Esophagus (tissue), 2 donors: Measurements from ENCODE around the gene AKT1S1. TPM values are rescaled to one million over a fixed set of nuclear protein-coding genes. Genes with fewer than 3 reads are reported as not detected.
A peak's percentile ranks its signal among the peaks of the same experiment; 100 is the strongest.

Experiments
- H3K27ac ChIP-seq, 2 donors: one replicate each; pipeline ENCODE4 v1.5.1; 2013; ENCODE audit warnings: low read depth in 2 of 2, mild to moderate bottlenecking in 2 of 2, inconsistent platforms in 1 of 2, low read length in 1 of 2, moderate library complexity in 1 of 2
- H3K27me3 ChIP-seq, 2 donors: one replicate each; pipeline ENCODE4 v1.6.1; 2013; ENCODE audit warnings: low read length in 2 of 2, control low read depth in 1 of 2, mild to moderate bottlenecking in 1 of 2; ENCODE audit not compliant: insufficient read depth in 2 of 2, control insufficient read depth in 1 of 2
- H3K36me3 ChIP-seq, 2 donors: one replicate each; pipeline ENCODE4 v1.6.1; 2013; ENCODE audit warnings: low read length in 1 of 2; ENCODE audit not compliant: control insufficient read depth in 2 of 2, insufficient read depth in 2 of 2
- H3K4me1 ChIP-seq, 2 donors: one replicate each; pipeline ENCODE4 v1.6.1; 2013; ENCODE audit warnings: low read length in 1 of 2; ENCODE audit not compliant: control insufficient read depth in 2 of 2, insufficient read depth in 2 of 2
- H3K4me3 ChIP-seq, 2 donors: one replicate each; pipeline ENCODE4 v1.5.1; 2013; ENCODE audit warnings: low read length in 2 of 2, mild to moderate bottlenecking in 2 of 2, low read depth in 1 of 2, moderate library complexity in 1 of 2
- H3K9me3 ChIP-seq, 2 donors: one replicate each; pipeline ENCODE4 v1.6.1; 2013; ENCODE audit warnings: mild to moderate bottlenecking in 2 of 2, low read depth in 1 of 2, low read length in 1 of 2, moderate library complexity in 1 of 2; ENCODE audit not compliant: control insufficient read depth in 2 of 2, insufficient read depth in 1 of 2
- WGBS, 2 donors: extraction: QIAGEN DNeasy Blood & Tissue Kit; methylation state at CpG; one replicate each; pipeline ENCODE4 v1.1.7; 2013; 5-methylcytosine and 5-hydroxymethylcytosine counted together
- polyA plus RNA-seq, 2 donors: library from polyadenylated mRNA; stranded (reverse); fragments of 200-250 nt; gene quantifications; one replicate each; pipeline ENCODE4 v1.2.3, GENCODE V29; 2013
- donor health status: healthy with polysubstance abuse.
- donor health status: Bipolar disorder and iron deficiency.

Gene AKT1S1
- polyA plus RNA-seq, 2 donors, result 33.8 to 46.9 TPM

DNA sequence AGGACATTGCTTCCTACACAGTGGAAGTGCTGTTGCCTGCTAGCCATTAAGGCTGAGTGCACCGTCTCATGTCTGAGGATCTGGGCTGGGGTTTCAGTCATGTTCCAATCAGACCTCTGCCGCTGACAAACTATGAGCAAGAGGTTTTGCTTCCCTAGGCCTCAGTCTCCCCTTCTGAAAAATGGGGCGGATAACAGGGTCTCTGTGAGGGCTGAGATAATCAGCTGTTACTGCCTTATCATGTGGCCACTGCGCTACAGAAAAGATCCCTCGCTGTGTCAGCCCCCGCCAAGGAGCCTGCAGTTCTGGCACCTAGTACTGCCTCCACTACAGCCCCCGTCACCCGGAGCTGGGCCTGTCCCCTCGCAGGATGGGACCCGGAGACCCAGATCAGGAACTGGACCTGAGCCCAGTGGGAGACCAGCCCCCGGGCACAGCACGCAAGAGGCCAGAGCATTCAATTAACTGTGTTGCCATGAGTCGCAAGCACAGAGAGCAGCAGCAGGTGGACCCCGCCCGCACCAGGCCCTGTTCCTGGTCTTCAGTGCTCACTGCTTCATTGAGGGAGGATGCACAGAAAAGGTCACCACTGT lies 6.8 kb downstream of the AKT1S1 start:
- H3K27me3 ChIP-seq, result no peaks in the 10 kb centered on the region
- 71 to 72% methylated on average over 15 of the region's 15 CpGs for WGBS, 2 donors
- H3K4me1 ChIP-seq, result peaks cover 2 to 15% of the 10 kb centered on the region in 2 donors
- H3K36me3 ChIP-seq, result peaks cover 7 to 9% of the 10 kb centered on the region in 2 donors
- H3K9me3 ChIP-seq, result no peaks in the 10 kb centered on the region
- peak overlapping the region; percentile 38 to 48 for H3K4me3 ChIP-seq
- peak overlapping the region; percentile 84 to 91 for H3K27ac ChIP-seq

DNA sequence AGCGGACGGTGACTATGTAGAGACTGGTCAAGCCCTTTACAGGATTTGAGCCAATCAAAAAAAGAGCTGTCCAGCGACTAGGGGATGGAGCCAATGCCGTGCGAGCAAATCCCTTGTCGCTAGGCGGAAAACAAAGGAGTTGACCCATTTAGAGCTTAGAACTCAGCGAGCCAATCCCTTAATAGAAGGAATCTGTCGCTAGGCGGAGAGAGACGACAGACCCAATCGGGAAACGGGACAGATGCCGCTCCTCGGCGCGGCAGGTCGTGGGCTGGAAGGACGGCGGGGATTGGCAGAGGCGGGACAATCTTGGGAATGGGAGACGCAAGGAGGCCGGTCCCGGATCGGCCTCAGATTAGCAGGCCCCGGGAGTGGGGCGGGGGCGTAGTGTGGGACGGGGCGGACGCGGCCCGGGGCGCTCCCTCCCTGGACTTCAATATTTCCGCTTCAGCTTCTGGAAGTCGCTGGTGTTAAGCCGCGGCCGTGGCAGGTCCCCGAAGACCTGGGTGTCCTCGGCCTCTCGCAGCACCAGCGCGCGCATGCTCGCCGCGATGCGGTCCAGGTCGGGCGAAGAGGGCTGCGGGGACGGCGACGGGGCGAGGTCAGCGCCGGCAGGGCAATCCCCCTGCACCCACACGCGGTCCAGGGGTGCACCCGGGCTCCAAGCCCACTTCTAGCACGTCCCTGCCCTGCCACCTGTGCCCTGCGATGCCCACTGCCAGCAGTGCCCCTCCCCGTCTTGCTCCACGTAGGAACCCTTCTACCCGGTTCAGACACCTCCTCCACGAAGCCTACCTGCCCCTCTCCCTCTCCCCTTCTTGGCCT lies 7.5 kb downstream of the AKT1S1 start:
- H3K4me3 ChIP-seq, result peak overlapping the region; percentile 38 to 48
- no peaks in the 10 kb centered on the region for H3K27me3 ChIP-seq
- 1 to 2% methylated on average over 61 to 67 of the region's 67 CpGs for WGBS, 2 donors
- peaks cover 2 to 13% of the 10 kb centered on the region in 2 donors for H3K4me1 ChIP-seq
- H3K27ac ChIP-seq, result peak overlapping the region; percentile 89 to 91
- H3K36me3 ChIP-seq, result peaks cover 7 to 9% of the 10 kb centered on the region in 2 donors
- no peaks in the 10 kb centered on the region for H3K9me3 ChIP-seq

DNA sequence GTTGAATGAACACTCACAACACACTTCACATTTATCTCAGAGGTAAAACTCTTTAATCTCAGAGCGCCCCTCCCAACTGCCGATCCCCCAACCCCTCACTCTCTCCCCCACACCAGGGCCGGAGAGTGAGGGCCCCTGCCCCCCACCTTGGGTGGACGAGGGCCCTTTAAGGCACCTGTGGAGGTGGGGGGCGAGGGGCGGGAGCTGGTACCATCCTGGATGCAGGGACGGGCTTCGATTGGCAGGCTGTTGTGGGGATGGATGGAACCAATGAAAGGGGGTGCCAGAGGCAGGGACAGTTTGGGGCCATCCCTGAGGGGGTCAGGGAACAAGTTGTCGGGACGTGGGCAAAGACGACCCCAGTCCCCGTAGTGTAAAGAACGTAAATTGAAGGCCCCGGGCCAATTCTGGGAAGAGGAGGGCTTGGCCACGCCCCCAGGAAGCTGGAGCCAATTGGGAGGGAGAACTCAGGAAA lies 8.1 kb downstream of the AKT1S1 start:
- H3K27me3 ChIP-seq, result no peaks in the 10 kb centered on the region
- 2% methylated on average over 15 of the region's 15 CpGs for WGBS, 2 donors
- H3K27ac ChIP-seq, result peak overlapping the region; percentile 73 to 89
- H3K4me1 ChIP-seq, result peaks cover 0 to 13% of the 10 kb centered on the region in 2 donors
- peak overlapping the region; percentile 29 to 31 for H3K4me3 ChIP-seq
- peaks cover 6 to 12% of the 10 kb centered on the region in 2 donors for H3K36me3 ChIP-seq
- H3K9me3 ChIP-seq, result no peaks in the 10 kb centered on the region

DNA sequence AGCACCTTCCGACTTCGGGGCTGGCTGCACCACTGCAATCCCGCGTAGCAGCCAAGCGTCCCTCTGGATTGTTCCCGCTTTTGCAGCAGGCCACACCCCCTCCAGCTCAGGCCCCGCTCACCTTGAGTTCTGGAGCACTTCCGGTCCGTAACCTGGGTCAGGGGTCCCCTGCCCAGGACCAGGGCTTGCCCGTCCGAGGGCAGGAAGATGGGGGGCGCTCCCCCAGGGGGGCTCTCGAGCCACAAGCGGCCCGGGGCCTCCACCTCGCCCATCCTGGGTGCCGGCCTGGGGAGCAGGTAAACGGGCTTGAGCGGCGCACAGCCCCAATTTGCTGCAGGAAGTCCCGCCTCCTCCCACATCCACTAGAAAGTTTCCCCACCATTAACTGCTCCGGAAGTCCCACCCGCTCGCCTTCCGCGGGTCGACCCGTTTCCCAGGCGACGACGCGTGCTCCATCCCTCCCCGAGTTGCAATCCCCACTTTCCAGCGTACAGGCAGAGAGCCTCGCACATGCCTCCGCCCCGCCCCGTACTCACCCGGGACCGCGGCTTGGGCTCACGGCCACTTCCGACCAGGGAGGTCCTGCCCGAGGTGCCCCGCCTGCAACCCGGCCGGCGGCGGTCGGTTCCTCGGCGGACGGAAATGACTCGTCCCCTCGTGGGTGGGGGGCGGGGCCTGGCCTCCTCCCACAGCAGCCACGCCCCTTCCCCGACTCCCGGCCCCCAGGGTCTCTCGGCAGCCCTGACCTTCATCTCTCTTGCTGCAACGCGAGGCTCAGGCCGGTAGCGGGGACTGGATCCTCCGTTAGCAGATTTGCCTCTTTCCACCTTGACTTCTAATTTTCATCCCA lies 10.0 kb downstream of the AKT1S1 start, which contains the start of gene PNKP:
Gene PNKP, minus strand, starts transcription at position 644 of the 850 bp plus-strand sequence. Its CDS starts 372 bp downstream, at position 272.
- H3K9me3 ChIP-seq, result no peaks in the 10 kb centered on the region
- H3K36me3 ChIP-seq, result peaks cover 4 to 21% of the 10 kb centered on the region in 2 donors
- 0 to 1% methylated on average over 62 to 65 of the region's 65 CpGs for WGBS, 2 donors
- peaks cover 0 to 13% of the 10 kb centered on the region in 2 donors for H3K4me1 ChIP-seq
- peak within 1 kb of the TSS; percentile 90 to 97 for H3K27ac ChIP-seq
- H3K27me3 ChIP-seq, result no peaks in the 10 kb centered on the region
- H3K4me3 ChIP-seq, result peak within 1 kb of the TSS; percentile 76

DNA sequence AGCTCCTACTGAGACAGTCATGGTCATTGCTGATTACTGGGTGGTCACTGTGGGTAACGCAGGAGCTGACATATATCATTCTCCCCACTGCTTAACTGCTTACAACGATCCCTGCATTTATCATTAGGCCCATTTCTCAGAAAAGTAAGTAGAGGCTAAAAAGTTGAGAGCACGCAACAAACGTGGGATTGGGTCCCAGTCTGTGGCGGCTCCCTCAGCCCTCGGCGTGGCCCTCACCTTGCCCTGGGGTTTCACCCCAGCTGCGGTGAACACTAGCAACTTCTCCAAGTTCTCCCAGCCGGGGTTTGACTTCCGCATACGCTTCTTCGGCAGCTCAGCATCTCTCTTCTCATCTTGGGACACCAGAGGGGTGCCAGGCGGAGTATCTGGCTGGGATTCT lies 12.3 kb downstream of the AKT1S1 start:
- 89 to 92% methylated on average over 13 of the region's 13 CpGs for WGBS, 2 donors
- Histone ChIP-seq H3K9me3 (no peaks in the 10 kb centered on the region), H3K27me3 (no peaks in the 10 kb centered on the region), H3K4me1 (peaks cover 0 to 11% of the 10 kb centered on the region in 2 donors), H3K4me3 (no peak overlapping the region), H3K36me3 (peaks cover 9 to 36% of the 10 kb centered on the region in 2 donors), H3K27ac (no peak overlapping the region)

DNA sequence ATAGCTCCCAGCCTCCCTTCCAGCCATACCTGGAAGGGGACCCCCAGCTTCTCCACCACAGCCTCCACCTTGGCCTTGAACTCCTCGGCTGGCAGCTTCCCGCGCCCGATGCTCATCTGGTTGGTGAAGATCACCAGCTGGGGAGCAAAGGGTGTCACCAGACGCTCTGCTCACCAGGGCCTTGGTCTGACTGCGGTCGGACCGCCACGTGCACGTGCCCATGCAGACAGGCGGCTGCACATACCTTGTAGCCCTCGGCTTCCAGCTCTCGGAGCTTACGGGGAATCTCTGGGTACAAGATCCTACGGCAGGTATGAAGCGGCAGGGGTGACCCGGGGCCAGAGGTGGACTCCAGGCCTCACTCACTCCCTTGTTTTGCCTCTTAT lies 13.2 kb downstream of the AKT1S1 start:
- Histone ChIP-seq H3K9me3 (no peaks in the 10 kb centered on the region), H3K27me3 (no peaks in the 10 kb centered on the region), H3K4me3 (no peak overlapping the region), H3K36me3 (peaks cover 9 to 40% of the 10 kb centered on the region in 2 donors), H3K4me1 (peaks cover 0 to 8% of the 10 kb centered on the region in 2 donors), H3K27ac (no peak overlapping the region)
- 91% methylated on average over 17 of the region's 17 CpGs for WGBS, 2 donors

DNA sequence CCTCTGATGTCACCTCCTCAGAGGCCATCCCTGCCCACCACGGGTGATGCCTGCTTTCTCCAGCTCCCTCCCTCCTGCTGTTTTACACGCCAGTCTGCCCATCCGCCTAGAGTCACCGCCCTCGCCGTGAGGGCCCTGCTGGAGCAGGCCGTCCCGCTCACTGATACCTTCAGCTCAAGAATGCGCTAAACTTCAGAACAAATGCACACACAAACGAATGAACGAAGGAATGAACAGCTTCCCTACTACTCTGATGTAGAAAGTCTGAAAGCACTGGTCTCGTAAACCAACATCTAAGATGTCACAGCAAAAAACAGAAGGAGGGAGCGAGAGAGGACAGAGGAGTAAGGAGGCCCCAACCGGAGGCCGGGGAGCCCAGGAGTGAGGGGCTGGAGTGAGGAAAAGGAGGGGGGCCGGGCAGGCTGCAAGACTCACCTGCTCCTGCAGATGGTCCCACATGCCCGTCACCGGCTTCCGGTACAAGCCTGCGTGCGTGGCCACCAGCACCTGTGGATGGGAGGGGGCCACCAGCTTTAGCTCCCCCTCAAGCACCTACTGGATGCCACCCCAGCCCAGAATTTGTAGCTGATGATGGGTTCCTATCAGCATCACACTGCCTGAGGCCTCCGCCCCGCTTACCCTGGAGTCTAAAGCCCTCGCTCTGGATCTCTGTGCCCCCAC lies 13.8 kb downstream of the AKT1S1 start:
- H3K27me3 ChIP-seq, result no peaks in the 10 kb centered on the region
- no peak overlapping the region for H3K27ac ChIP-seq
- peaks cover 9 to 44% of the 10 kb centered on the region in 2 donors for H3K36me3 ChIP-seq
- peaks cover 0 to 8% of the 10 kb centered on the region in 2 donors for H3K4me1 ChIP-seq
- H3K4me3 ChIP-seq, result no peak overlapping the region
- no peaks in the 10 kb centered on the region for H3K9me3 ChIP-seq
- 92 to 94% methylated on average over 24 of the region's 24 CpGs for WGBS, 2 donors

DNA sequence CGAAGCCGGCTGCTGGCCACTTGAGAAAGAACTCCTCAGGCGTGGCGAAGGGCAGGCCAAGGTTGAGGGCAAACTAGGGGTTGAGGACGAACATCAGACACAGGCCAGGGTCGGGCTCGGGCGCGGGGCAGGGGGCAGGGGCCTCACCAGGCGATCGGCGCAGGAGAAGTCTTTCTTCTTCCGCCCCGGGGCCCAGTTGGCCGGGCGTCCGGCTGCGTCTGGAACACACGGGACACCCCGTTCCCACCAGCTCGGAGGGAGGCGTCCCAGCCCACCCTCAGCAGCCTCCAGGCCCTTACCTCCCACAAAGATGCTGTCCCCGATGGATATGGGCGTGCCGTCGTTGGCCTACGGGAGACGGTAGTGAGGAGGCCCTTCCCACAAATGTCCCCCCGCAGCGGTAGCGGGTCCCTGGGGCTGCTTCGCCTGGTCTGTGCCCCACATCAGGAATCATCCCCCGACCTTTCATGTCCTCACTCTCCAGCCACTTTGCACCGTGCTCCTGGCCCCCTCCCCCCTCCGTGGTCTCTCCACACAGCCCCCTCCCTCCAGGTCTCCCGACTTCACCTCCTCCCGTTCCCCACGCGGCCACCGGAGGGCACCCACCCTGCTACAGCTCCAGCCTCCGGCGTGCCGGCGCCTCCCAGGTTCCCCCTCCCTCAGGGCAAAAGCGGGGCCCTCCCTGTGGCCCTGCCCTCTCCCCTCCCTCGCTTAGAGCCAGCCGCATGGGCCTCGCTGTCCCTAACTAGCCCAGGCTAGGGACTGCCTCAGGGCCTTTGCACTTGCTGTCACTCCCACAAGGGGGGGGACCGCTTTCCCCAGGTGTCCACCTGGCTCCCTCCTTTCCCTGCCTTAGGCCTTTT lies 14.5 kb downstream of the AKT1S1 start:
- peaks cover 9 to 52% of the 10 kb centered on the region in 2 donors for H3K36me3 ChIP-seq
- peaks cover 0 to 8% of the 10 kb centered on the region in 2 donors for H3K4me1 ChIP-seq
- WGBS, 2 donors, result 82 to 83% methylated on average over 40 to 49 of the region's 49 CpGs
- H3K27me3 ChIP-seq, result no peaks in the 10 kb centered on the region
- no peak overlapping the region for H3K4me3 ChIP-seq
- no peak overlapping the region for H3K27ac ChIP-seq
- no peaks in the 10 kb centered on the region for H3K9me3 ChIP-seq
